SKM-1 (cell line): ENCODE measurements around the gene BMP7.

Source experiments
- DNase-seq: peaks from one replicate; lab custom pipeline; 2025; ENCODE audit not compliant: unreplicated experiment; lab: John Stamatoyannopoulos, UW

Gene BMP7

DNA sequence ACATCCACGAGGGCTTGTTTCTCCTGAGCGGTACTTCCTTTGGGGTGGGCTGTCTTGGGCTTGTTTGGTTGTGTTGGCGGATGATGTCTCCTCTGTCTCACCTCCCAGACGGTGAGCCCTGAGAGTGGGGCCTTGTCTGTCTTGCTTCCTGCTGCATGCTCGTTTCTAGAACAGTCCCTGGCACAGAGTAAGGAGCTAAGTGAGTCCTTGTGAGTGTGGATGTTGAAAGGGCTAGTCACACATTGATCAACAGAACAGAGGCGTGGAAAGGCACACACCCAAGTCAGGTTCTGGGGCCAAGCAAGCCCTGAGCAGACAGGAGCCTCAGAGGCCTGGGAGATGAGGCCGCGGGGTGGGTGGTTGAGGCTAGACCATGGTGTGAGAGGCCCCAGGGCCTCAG, 111.0 kb downstream of the BMP7 start:
- DNase-seq: no peak

DNA sequence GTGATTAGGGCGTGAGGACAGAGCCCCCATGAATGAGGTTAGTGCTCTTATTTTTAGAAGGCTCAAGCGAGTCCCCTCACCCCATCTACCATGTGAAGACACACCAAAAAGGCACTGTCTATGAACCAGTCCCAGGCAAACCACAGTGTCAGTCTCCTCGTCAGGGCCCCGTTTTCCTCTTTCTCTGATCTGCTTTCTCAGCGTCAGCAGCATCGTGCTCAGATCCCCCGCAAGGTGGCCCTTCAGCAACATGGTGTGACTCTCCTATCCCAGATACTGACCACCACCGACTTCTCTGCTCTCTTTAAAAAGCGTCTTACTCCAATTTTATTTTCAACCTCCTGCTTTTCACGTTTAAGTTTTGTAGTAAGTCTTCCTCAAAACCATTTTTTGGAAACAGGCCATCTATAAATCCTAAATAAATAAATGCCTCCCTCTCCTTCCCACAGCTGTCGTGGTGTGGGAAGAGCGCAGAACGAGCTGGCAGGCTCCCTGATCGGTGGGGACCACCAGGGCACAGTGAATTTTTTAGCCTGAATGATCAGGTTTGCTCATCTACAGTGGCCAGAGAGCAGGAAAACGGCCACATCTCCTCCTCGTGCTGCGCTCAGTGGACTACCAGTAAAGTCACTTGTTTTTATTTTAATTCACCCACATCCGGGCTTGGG, 113.1 kb downstream of the BMP7 start:
- DNase-seq: no peak

DNA sequence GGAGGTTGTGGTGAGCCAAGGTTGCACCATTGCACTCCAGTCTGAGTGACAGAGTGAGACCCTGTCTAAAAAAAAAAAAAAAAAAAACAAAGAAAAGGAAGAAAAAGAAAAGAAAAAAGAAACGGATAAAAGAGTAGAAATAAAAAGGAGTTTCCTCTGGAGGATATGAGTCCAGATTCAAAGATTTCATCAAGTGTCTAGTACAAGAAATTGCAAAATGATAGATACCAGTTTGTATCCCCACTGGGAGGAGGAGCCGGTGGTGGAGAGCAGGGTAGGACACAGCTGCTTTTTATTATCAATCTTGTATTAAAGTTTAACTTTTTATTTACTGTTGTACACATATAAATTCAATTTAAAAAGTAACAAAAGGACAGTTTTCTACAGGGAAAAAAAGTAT, 113.9 kb downstream of the BMP7 start:
- DNase-seq: no peak

DNA sequence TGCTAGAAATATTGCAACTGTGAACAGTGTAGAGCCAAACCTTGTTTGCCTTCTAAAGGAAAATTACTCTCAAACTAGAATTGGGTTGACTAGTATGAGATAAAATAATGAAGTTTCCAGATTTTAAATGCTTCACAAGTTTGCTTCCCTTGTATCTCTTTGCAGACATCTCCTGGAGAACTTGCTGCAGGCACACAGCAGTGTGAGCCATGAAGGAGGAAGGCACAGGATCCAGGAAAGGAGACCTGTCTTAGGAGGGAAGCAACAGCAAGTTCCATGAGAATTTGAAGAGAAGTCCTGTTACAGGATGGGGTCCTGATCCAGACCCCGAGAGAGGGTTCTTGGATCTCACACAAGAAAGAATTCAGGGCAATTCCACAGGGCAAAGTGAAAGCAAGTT, 115.9 kb downstream of the BMP7 start:
- DNase-seq: no peak

DNA sequence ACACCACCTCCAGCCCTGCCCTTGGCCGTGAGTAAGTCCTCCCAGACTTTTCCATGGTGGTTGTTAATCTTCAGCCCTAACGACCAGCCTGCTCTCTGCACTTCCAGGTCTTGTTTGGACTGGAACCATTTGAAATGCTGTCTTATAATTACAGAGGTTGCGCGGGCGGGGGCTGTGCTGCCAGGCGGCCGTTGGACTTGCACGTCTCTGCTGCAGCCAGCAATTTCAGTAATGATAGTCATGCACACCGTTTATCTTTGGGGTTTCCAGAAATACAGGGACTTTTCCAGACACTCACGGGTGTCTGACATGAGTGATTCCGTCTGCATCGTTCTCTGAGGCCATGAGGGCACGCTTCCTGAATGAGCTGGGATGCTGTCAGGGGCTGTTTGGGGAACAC, 118.2 kb downstream of the BMP7 start:
- no peak for DNase-seq

DNA sequence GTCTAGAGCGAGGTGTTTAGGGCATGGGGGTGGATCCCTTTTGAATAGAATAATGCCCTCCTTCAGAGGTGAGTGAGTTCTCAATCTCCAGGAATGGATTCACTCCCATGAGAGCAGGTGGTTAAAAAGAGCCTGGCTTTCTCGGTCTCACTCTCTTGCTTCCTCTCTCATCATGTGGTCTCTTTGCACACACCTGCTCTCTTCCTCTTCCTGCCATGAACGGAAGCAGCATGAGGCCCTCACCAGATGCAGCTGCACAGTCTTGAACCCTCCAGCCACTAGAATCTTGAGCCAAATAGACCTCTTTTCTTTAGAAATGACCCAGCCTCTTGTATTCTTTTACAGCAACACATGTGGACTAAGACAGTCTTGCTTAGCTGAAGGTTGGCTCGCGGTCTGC, 119.3 kb downstream of the BMP7 start:
- DNase-seq: no peak

DNA sequence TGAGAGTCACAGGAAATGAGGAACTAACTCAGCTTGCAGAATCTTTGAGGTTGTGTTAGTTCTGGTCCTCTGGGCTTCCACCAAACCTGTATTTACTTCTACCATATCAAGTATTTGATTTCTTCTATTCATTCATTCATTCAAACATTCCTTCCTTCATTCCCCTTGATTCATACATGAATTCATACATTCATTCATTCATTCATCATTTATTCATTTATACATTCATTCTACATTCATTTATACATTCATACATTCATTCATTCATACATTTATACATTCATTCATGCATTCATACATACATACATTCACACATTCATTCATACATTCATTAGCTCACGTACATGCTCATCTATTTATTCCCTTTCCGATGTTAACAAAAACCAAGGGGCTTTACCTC, 120.3 kb downstream of the BMP7 start:
- no peak for DNase-seq

DNA sequence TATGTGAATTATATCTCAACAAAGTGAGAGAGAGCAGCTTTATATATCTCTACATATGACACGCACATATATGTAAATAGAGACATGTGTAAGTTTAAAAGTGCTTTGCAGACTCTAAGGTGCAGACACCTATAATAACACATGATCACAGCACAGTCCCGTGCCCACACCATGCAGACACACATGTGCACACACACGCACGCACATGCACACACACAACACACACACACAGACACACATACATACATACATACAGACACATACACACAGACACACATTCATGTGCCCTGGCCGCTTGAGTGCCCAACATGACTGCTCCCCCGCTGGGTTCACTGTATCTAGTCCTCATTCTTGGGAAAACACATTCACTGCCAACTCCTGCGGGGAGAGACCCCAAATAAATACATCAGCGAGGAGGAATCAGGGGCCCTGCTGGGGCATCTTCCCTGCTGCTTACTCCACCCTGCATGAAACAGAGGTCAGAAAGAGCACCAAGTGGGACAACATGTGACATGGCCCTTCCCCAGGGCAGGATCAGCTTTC, 121.3 kb downstream of the BMP7 start:
- DNase-seq: no peak

DNA sequence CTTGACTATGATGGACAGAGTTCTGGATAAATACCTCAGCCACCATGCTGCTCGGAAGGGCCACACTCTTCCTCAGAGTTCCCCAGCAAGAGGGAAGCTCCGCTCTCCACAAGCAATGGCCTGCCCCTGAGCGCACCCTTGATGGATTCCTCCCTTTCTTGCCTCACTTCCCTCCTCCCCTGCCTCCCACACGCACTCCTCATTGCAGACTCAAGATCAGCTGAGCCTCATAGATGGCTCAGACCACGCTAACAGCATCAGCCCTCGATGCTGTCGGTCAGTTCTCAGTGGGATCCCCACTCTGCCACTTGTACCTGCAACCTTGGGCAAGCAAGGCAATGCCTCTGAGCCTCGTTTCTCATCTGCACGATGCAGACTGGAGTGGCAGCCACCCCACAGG, 123.3 kb downstream of the BMP7 start:
- DNase-seq: no peak

DNA sequence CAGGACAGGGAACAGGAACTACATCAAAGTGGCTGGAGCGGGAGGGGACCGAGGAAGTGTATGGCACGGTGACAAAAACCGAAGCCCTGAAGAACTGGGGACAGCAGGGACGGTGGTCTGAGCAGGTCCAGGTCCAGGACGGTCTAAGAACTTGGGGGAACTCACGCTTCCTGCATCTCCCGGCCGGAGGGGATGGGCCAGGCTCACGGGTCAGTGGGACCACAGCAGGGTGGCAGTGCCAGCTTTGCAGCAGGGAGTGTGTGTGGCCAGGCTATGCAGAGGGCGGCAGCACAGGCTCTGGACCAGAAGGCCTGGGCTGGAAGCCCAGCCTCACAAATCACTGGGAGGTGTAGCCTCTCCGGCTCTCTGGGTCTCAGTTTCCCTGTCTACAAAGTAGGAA, 123.8 kb downstream of the BMP7 start:
- DNase-seq: no peak

DNA sequence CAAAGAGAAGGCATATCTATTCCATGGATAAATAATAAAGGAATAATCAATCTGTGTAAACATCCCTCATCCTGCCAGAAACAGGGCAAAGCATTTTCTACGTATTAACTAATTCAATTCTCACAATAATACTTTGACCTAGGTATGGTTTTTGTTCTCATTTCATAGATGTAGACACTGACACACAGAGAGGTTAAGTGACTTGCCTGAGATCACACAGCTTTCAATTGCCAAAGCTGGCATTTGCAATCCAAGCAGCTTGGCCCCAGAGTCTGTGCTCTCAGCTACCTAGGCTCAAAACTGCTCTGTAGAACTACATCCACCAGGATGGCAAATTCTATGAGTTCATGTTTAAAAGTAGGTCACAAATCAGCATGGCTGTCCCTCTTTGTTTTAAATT, 124.9 kb downstream of the BMP7 start:
- no peak for DNase-seq

DNA sequence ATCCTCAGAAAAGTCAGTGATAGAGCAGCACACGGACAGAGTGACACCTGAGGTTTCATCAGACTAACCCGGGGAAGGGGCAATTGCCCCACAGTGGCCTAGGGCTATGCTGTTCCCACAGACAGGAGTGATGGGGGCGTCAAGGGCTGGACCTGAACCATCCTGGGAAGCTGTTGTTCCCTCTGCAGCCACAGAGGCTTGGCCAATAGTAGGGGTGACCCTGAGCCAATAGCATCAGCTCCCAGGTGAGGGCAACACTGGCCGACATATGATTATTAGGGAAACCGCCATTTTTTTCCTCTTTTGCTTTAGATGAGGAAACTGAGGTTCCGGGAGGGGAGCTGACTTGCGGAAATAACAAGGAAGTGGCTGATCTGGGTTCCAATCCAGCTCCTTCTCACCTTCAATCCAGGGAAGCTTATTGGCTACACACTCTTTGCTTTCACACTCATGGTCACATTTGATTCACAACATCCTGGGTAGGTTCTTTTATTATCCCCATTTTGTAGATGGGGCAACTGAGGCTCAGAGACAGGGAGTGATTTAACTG, 126.0 kb downstream of the BMP7 start:
- DNase-seq: no peak

DNA sequence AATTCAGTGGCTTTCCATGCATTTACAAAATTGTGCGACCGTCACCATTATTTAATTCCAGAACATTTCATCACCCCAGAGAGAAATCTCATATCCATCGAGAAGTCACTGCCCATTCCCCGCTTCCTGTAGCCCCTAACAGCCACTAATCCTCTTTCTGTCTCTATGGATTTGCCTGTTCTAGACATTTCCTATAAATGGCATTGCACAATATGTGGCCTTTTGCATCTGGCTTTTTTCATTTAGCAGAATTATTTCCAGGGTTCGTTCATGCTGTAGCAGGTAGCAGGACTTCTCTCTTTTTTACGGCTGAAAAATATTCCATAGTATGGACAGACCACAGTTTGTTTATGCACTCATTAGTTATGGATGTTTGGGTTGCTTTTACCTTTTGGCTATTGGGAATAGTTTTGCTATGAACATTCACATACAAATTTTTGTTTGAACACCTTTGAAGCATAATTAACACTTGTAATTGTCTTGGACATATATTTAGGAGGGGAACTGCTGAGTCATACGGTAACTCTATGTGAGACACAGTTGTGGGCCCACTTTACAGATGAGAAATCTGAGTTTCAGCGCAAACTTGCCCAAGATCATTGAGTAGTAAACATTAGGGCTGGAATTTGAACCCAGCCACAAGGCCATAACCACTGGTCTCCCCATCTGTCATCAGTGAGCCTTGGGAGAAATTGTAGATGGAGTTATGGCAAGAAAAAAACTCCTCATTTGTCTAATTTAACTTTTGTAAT, 126.9 kb downstream of the BMP7 start:
- DNase-seq: no peak

DNA sequence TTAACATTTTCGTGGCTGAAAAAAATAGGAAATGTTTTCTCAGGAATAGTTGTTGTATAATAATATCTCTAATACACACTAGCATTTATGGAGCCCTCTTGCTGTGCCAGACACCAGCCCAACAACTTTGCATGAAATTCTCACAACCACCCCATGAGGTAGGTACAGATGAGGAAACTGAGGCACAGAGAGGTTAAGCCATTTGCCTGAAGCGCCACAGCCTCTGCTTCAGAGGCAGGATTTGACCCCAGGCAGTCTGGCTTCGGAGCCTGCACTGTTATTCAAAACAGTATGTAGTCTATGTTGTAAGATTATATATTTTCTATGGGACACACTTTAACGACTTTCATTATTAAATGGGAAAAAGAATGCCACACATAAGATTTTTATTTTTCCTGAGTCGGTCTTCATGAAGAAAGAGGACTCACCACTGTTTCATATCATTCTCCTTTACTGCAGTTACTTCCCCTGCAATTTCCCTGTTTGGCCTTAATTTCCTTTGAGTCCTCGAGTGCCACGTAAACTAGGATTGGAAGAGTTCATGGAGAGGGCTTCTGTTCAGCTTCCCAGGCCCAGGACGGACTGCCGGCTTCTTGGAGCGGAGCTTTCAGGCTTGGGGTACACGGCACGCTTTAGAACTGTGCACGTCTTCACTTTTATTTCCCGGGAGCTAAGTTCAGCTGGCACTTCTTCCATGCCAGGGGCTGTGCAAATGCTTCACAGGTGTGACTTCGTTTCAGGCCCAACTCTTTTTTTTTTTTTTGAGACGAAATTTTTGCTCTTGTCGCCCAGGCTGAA, 128.0 kb downstream of the BMP7 start:
- no peak for DNase-seq

DNA sequence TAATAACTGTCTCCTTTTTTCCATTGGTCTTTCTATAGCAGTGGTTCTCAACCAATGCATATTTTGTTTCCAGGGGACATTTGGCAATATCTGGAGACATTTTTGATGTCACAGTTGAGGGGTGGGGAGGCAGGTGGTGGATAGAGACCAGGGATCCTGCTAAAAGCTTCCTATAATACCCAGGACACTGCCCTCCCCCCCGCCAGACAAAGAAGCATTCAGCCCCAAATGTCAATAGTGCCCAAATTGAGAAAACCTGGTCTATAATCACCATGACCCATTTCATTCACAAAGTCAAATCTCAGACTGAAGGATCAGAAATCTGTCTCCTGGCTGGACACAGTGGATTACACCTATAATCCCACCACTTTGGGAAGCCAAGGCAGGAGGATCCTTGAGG, 128.8 kb downstream of the BMP7 start:
- no peak for DNase-seq

DNA sequence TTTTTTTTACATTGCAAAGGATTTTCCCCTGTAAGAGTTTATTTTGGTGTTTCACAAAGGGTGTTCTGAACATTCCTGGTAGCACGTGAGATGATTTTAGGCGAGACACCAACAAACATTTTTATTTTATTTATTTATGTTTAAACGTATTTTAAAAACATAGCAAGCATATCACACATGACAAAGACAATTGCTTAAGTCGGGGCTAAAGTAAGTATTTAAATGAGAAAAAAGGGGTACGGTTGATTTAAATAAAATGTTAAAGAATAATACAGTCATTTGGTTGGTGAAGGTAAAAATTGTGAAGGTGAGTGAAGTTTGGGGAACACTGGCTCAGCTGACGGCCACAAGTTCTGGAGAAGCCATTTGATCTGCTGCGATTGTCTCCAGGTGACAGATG, 129.7 kb downstream of the BMP7 start:
- DNase-seq: no peak

DNA sequence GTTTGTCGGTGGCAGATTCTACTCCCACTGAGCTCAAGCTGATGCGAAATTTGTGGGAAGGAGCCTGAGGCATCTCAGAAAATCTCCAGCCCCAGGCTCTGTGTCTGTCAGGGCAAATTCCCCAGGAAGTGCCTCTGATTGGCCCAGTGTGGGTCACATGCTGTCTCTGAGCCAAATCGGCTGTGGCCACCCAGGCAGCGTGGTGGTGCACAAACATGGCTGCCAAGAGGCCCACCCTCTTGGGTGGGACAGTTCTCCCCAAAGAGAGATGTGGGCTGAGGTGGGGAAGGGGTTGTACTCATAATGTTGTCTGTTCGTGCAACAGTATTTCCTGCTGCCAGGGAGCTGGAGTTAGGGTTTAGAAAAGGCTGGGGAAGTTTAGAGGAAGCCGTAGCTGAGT, 130.6 kb downstream of the BMP7 start:
- DNase-seq: no peak

DNA sequence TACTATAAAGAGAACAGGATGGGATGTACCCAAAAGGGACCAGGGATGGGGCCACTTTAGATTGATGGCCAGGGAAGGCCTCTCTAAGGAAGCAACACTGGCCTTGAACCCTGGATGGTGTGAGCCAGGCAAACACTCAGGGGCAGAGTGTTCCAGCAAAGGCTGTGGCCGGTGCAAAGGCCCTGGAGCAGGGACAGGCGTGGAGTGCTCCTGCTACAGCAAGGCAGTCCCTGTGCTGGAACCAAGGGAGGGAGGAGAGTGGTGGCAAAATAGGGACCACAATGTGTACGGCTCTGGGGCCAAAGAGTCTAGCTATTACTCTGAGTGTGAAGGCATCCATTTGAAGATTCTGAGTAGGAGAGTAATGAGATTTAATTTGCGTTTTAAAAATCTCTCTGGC, 131.6 kb downstream of the BMP7 start:
- DNase-seq: no peak

DNA sequence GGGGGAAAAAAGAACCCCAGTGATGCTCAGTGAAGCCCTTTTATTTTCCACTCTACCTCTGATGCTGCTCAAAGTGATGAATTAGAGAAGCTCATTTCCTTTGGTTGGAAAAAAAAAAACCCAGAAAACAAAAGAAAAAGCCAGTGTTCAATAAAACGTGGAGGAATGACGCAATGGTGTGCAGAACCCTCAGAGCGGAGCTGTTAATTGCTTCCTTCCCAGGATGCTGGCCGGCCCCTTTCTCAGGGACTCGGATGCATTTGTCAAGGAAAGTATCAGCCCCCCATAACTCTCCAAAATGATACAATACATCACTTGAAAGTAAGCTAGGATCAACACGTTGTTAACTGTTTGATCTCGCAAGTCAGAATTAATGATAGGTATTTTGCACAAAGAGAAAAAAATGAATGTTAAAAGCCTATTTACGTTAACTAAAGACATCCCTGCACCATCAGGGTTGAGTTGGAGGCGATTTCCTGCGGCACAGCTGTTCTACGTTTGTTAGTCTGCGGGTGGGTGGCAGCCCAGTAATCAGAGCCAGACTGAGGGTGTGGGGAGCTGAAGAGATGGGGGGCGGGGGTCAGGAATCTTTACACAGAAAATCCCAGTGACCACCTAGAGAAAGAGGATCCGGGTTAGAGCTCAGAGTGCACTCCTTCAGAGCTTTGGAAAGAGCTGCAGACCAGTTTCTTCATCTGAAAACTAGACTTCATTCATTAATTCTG, 132.4 kb downstream of the BMP7 start:
- DNase-seq: no peak

DNA sequence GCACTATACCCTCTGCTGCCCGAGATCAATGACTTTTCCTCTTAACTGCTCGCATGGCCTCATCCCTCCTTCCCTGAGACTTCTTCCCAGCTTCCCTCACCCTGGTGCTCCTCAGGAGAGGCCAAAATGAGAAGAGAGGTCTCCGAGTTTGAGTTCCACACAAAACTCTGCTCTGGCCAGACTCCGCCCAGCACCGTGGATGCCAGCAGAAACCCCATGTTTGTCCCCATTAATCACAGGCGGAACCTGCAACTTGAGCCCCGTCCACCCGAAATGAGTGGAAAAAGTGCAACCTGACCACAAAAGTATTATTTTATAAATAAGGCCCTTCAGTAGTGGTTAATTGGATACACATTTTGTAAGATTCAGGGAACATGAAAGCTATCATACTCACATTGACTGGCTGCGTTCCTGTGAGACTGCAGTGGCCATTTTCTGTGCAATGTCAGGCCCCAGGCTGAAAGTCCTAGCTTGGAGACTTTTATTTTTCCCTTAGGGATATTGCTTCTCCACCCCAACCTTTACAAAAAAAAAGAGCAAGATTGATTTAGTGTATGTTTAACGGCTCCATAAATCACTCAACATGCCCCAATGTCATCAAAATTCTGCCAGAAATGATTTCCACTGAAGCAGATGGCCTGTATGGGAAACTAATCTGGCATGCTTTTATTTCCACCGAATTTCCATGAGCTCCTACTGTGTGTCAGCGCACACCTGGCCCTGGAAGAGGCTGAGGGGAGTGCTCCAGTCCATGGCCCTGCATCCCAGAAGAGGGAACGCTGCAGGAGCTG, 134.6 kb downstream of the BMP7 start:
- no peak for DNase-seq
